ENCODE results near the gene ABCA12. TPM values are rescaled to one million over a fixed set of nuclear protein-coding genes. Genes with fewer than 3 reads are reported as not detected.
"Not testable (repeated sequence)": the region's sequence is repeated elsewhere in the genome, so short reads cannot be mapped to it uniquely, and the experiment has no call there.

ABCA12 gene
- total RNA-seq, 1 donor from 2014 or later = 8.9 TPM

DNA sequence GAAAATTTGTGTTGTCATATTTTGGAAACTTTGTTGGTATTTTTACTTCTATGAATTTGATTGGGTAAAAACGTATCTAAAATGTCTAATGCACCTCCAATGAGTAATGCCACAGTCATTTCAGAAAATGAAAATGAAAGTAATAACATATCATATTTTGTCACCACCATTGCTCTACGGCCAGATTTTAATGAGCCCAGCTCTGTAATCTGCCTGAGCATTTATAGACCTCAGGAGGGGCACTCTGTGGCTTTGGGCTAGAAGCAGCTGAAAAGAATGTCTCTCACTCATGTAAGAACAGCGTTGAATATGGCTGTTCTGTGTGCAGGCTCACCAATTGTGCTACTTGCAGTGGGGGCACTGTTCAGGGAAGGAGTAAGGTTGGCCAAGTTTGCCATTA lies 32.7 kb upstream of the ABCA12 start:
- Mint-ChIP-seq H3K27me3 (no peaks in the 10 kb centered on the region), H3K9me3 (no peaks in the 10 kb centered on the region), H3K4me3 (no peak overlapping the region), H3K36me3 (no peaks in the 10 kb centered on the region), H3K27ac (no peak overlapping the region), H3K4me1 (ENCODE audit: unreplicated experiment) (no peaks in the 10 kb centered on the region)
- no peak for DNase-seq (ENCODE audit: extremely low spot score, unreplicated experiment)
- TF ChIP-seq, protein P1, sequence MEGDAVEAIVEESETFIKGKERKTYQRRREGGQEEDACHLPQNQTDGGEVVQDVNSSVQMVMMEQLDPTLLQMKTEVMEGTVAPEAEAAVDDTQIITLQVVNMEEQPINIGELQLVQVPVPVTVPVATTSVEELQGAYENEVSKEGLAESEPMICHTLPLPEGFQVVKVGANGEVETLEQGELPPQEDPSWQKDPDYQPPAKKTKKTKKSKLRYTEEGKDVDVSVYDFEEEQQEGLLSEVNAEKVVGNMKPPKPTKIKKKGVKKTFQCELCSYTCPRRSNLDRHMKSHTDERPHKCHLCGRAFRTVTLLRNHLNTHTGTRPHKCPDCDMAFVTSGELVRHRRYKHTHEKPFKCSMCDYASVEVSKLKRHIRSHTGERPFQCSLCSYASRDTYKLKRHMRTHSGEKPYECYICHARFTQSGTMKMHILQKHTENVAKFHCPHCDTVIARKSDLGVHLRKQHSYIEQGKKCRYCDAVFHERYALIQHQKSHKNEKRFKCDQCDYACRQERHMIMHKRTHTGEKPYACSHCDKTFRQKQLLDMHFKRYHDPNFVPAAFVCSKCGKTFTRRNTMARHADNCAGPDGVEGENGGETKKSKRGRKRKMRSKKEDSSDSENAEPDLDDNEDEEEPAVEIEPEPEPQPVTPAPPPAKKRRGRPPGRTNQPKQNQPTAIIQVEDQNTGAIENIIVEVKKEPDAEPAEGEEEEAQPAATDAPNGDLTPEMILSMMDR (conservative IDR thresholded peaks at IDR 0.05) = no peak

- not testable (repeated sequence) for H3K9me3 Mint-ChIP-seq; H3K27ac Mint-ChIP-seq; DNase-seq (ENCODE audit: extremely low spot score, unreplicated experiment); H3K27me3 Mint-ChIP-seq; H3K36me3 Mint-ChIP-seq; H3K4me1 Mint-ChIP-seq (ENCODE audit: unreplicated experiment); H3K4me3 Mint-ChIP-seq
Observed at GRCh38 chr2:215166505-215166904, 28.1 kb upstream of the ABCA12 start.

DNA sequence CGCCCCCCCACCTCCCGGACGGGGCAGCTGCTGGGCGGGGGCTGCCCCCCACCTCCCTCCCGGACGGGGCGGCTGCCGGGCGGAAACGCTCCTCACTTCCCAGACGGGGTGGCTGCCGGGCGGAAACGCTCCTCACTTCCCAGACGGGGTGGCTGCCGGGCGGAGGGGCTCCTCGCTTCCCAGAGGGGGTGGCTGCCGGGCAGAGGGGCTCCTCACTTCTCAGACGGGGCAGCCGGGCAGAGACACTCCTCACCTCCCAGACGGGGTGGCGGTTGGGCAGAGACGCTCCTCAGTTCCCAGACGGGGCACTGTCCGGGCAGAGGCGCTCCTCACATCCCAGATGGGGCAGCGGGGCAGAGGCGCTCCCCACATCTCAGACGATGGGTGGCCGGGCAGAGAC lies 24.9 kb upstream of the ABCA12 start:
- H3K4me1 Mint-ChIP-seq (ENCODE audit: unreplicated experiment); H3K4me3 Mint-ChIP-seq; H3K27me3 Mint-ChIP-seq; DNase-seq (ENCODE audit: extremely low spot score, unreplicated experiment); H3K27ac Mint-ChIP-seq; H3K36me3 Mint-ChIP-seq; H3K9me3 Mint-ChIP-seq: not testable (repeated sequence)

- TF ChIP-seq, protein P1 (conservative IDR thresholded peaks at IDR 0.05) = no peak
- Mint-ChIP-seq H3K4me3 (no peak overlapping the region), H3K9me3 (no peaks in the 10 kb centered on the region), H3K36me3 (no peaks in the 10 kb centered on the region), H3K27ac (no peak overlapping the region), H3K4me1 (ENCODE audit: unreplicated experiment) (no peaks in the 10 kb centered on the region), H3K27me3 (peaks cover 3% of the 10 kb centered on the region)
- no peak for DNase-seq (ENCODE audit: extremely low spot score, unreplicated experiment)
Observed at GRCh38 chr2:215161301-215161829, 22.9 kb upstream of the ABCA12 start.

DNA sequence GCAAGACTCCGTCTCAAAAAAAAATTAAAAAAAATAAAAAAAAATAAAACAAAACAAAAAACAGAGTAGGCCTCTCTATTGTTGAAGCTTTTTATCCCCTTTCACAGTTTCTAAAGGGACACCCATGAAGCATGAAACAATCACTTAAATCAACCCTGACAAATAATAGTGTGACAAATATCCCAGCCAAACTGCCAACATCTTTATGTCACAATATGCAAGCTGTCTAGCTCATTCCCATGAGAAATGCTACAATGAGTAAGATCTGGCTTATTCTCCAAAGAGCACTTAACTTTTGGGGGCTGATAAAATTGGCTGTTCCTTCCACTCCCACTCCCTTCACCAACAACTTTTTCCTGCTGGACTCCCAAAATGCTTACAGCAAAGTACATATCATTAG lies 21.7 kb upstream of the ABCA12 start:
- no peaks in the 10 kb centered on the region for H3K27me3 Mint-ChIP-seq
- no peak overlapping the region for H3K27ac Mint-ChIP-seq
- no peaks in the 10 kb centered on the region for H3K4me1 Mint-ChIP-seq (ENCODE audit: unreplicated experiment)
- no peak overlapping the region for H3K4me3 Mint-ChIP-seq
- TF ChIP-seq, protein P1 (conservative IDR thresholded peaks at IDR 0.05) = no peak
- no peaks in the 10 kb centered on the region for H3K36me3 Mint-ChIP-seq
- no peak for DNase-seq (ENCODE audit: extremely low spot score, unreplicated experiment)
- no peaks in the 10 kb centered on the region for H3K9me3 Mint-ChIP-seq

DNA sequence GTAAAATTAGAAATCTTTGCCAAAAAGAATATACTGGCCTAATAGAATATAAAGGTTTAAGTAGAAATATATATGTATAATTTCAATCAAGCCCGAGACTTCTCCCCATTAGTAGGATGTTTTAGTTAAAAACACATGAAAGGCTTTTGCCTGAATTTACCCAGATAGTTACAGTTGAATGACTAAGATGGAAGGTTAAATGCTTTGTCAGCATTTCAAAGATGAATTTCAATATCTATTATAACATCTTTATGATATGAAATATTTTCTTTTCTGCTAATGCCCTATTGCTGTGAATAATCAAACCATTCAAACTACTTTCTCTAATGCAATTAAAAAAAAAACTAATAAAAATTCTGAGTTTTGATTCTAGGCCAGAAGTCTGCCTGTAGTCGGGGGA lies 18.0 kb upstream of the ABCA12 start:
- TF ChIP-seq, protein P1 (conservative IDR thresholded peaks at IDR 0.05) = no peak
- no peak overlapping the region for H3K4me3 Mint-ChIP-seq
- no peaks in the 10 kb centered on the region for H3K9me3 Mint-ChIP-seq
- no peak overlapping the region for H3K27ac Mint-ChIP-seq
- H3K4me1 Mint-ChIP-seq (ENCODE audit: unreplicated experiment) = no peaks in the 10 kb centered on the region
- no peaks in the 10 kb centered on the region for H3K36me3 Mint-ChIP-seq
- H3K27me3 Mint-ChIP-seq = no peaks in the 10 kb centered on the region
- no peak for DNase-seq (ENCODE audit: extremely low spot score, unreplicated experiment)

- Mint-ChIP-seq H3K9me3 (no peaks in the 10 kb centered on the region), H3K27me3 (no peaks in the 10 kb centered on the region), H3K4me3 (no peak overlapping the region), H3K4me1 (ENCODE audit: unreplicated experiment) (no peaks in the 10 kb centered on the region), H3K36me3 (no peaks in the 10 kb centered on the region), H3K27ac (no peak overlapping the region)
- TF ChIP-seq, protein P1 (conservative IDR thresholded peaks at IDR 0.05) = no peak
- no peak for DNase-seq (ENCODE audit: extremely low spot score, unreplicated experiment)
Observed at GRCh38 chr2:215149894-215150293, 11.5 kb upstream of the ABCA12 start.
